A673 (cell line): ENCODE measurements around the gene KCNG2.

Source experiments
- CTCF ChIP-seq: fragments of 300-800, 200-600 bp; sonication (generic); conservative IDR thresholded peaks from 2 replicates; pipeline ENCODE4 v1.5.1; 2017; ENCODE audit warnings: low read depth, mild to moderate bottlenecking, antibody characterized with exemption, low read length, moderate library complexity, mixed read lengths
- EZH2 ChIP-seq: fragments of 200-600 bp; sonication (generic); IDR thresholded peaks from 2 replicates; pipeline ENCODE4 v1.6.1; 2017; ENCODE audit warnings: borderline replicate concordance, low read depth, mild to moderate bottlenecking, mixed read lengths, antibody characterized with exemption, low read length; ENCODE audit not compliant: poor library complexity, severe bottlenecking

- TF ChIP-seq CTCF = no peak
- TF ChIP-seq EZH2 = no peak
Observed at GRCh38 chr18:79775441-79776221, 22.1 kb upstream of the KCNG2 start.
